Stimulated activated CD8-positive, alpha-beta memory T cell treated with anti-CD3 and anti-CD28 coated beads, Interleukin-7, amount 100 ng/mL, for 1 hour (primary cell): Measurements from ENCODE around the gene FOXL1.

Experiments
- DNase-seq, 2 donors: peaks; one replicate each; pipeline ENCODE4 v3.0.0-alpha.2; 2020; ENCODE audit warnings: low read depth in 2 of 2

The FOXL1 gene

GRCh38 chr16:86568677-86569623 lies 9.4 kb upstream of the FOXL1 start:
- DNase-seq, result no peak

DNA sequence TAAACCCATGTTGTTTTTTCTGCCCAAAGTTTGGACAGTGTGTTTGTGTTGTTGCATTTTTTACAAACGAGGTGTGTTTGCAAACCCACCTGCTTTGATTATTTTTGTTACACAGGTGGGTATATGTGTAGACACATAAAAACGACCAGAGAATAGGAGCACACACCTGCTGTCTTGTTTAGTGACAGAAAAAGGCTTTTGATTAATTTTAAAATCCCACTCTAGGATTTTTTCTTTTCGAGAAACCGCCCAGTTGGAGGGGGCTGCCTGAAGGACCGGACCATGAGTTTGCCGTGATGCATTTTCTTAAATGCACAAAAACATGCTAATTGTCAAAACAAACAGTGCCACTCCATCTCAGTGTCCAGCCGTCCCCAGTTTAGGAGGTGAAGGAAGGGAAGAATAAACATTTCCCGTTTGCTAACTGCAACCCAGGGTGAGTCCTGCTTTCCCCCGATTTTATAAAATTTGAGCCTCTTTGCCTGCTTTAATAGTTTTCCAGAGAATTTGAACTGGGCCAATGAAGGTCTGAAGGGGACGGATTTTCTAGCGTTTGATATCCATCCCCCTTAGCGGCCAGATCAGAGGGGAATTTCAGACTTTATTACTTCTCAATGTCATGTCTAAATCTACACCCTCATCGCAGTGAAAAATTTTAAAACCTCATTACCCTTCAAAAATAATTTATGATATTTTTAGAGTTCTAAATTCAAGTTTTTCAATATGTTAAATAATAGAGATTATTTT lies 8.5 kb upstream of the FOXL1 start:
- DNase-seq, result no peak

GRCh38 chr16:86570558-86571529 lies 7.5 kb upstream of the FOXL1 start:
- DNase-seq, result no peak

- no peak for DNase-seq
These were observed 6.8 kb upstream of the FOXL1 start for GRCh38 chr16:86571530-86571915.

DNA sequence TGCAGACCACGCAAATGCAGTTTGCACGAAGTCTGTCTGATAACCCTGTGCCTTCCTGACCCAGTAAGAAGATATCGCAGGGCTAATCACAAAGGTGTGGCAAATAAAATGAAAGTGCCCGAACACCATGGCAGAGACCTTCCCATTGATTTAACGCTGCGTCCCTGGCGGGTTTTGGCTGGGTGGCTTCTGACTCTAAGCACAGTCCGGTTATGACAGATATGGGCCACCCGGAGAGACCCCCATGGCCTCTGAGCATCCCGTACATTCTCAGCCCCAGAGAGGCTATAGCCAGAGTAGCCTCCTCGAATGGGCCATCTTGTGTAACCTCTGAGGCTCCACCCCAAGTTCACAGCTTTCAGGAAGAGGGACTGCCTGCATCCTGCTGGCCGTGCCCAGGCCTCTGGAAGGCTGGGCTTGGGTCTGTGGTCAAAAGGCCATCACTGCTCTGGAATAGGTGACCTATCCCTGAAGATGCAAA lies 6.3 kb upstream of the FOXL1 start:
- DNase-seq, result no peak

- no peak for DNase-seq
These were observed 5.7 kb upstream of the FOXL1 start for GRCh38 chr16:86572606-86573005.

DNA sequence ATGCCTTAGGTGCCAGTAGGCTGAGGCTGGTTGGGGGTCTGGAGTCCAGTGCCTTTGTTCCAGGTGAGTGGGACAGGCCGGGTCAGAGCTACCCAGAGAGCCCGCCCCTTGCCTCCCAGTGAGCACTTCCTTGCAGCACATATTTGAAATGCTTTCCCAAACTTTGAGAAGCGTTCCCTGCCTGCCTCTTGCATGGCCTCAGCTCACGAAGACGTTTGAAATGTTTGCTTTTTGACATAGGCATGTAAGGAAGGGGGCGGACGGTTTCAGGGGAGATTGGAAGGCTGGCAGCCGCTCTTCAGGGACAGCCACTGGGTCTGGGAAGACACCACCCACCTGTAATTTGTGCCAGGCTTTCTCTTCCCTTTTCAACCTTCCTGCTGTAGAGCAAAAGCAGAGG lies 5.1 kb upstream of the FOXL1 start:
- no peak for DNase-seq

DNA sequence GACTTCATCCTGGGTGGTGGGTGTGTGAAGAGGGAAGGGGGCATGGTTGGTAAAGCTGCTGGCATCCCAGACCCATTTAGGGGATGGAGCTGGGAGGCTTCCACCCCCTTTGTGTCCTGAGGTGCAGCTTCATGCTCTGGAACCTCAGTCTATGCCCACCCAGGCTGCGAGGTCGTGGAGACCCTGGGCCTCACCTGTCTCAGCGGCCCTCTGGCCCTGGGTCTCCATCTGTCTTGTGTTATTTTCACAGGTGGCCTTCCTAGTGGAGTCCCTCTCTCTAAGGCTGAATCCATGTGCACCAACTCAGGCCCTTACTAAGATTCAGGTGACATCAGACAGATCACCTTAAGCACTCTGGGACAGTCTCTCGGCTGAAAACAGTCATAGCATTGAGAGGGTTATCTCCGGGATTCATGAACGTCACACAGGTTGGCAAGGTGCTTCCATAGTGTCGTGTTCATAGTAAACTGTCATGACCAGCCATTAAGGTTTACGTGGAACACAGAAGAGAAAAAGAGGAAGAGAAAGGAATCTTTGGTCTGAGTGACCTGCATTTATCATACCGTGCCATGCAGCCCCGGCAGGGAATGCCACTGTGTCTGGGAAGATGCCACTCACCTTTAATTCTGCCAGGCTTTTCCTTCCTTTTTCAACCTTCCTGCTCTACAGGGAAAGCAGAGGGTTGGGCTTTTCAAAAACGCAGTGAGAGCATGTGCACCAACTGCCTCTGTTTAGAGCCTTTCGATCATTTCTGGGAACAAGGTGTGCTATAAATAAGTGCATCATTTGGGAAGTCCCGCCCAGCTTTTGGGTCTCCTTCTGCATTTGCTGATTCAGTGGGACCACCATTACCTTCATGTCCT lies 4.5 kb upstream of the FOXL1 start:
- no peak for DNase-seq

GRCh38 chr16:86574646-86575045 lies 3.7 kb upstream of the FOXL1 start:
- DNase-seq, result no peak

GRCh38 chr16:86575095-86575685 lies 3.2 kb upstream of the FOXL1 start:
- DNase-seq, result no peak

DNA sequence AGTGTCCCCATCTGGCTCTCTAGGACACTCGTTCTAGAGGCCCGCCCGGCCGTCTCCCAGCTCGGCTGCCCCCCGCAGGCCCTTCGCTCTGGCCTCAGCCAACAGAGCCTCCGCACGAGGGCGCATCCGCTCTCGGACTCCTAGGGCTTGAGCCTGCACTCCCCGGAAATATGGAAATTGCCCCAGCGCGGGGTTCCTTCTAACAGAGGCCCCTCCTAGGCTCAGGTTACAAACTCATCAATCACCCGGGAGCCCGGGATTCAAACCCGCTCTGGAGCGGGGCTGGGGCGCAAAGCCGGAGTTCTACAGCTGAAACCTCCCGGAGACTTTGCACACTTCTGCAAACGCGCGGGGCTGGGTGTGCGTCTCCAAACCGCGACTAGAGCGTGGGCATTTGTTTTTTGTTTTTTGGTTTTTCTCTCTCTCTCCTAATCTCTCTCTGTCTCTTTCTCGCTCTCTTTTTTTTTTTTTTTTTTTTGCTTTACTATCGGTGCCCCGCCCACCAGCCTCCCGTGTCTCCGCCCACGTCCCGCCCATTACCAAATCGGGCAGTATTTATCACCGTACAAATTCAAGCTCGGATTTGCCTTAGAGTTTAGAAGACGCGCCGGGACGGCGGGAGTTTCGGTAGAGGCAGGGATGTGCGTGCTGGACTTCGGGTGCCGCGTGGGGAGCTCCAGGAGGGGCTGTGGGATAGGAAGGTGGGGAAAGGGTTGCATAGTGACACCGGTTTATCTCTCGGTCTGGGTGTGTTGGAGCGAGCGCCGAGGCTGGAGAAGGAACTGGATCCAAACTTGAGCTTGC lies 2.4 kb upstream of the FOXL1 start:
- DNase-seq, result no peak

DNA sequence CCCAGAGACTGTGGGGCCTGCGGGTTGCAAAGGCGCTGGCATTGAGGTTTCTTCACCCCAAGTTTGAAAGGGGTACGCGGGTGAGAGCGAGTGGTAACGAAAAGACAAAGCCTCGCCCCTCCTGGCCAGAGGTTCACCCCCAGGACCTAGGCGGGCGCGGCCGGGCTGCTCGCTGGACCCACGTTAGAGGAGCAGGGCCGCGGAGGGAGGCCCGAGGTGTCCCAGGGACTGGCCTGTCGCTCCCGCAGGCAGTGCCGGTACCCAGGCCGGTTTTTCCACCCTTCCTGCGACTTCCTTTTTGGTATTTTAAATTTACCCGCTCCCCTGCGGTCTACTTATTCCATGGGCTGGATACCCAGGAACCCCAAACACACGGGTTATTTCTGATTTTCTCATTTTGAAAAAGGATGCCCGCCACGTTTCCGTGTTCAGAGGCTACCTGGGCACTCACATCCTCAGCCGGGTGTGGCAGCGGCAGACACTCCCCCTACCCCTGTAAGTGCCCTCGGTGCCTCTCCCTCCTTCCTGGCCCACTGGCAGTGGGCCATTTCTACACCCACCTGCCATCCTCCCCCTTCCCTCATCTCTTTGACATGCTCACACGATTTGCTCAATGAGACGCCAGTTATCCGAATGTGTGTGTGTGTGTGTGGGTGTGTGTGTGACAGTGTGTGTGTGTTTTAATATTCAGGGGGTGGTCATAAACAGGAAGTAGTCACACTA lies 1.6 kb upstream of the FOXL1 start:
- DNase-seq, result no peak

GRCh38 chr16:86577314-86577971 lies 906 bp upstream of the FOXL1 start:
- DNase-seq, result no peak

- no peak for DNase-seq
These were observed 390 bp downstream of the FOXL1 start for GRCh38 chr16:86578611-86579267.

GRCh38 chr16:86579268-86580062 lies 1.1 kb downstream of the FOXL1 start:
- DNase-seq, result no peak

GRCh38 chr16:86580063-86580790 lies 1.9 kb downstream of the FOXL1 start:
- DNase-seq, result no peak
